ENCODE data around the gene DYTN.

DYTN gene

GRCh38 chr2:206610451-206610850 is 107.7 kb downstream of the DYTN start:
- DNase-seq, result no peak

DNA sequence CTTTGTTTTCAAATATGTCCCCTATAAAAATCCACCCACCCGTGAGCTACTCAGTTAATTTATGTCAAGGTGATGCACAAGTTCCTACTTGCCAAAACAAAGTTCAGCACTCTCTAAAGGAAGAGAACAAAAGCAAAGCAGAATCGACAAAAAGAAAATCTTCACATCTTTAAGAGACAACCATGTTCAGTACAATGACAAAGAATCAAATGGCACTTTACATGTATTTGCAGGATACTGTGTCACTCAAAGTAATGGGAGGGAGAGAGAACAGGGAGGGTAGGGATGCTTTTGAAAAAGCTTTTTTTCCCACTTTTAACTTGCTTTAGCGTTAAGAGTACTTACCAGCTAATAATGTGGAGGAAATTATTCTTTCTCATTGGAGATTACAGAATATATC is 115.0 kb downstream of the DYTN start:
- no peak for DNase-seq
